Lower lobe of right lung (tissue), 2 donors: Measurements from ENCODE around the gene RYR1. TPM values are rescaled to one million over a fixed set of nuclear protein-coding genes. Genes with fewer than 3 reads are reported as not detected.

ENCODE experiments used
- ATAC-seq, 2 donors: fragments of 200-7000 bp; cut with Tn5 transposase; one replicate each; pipeline ENCODE4 v1.9.1; 2020 to 2022; ENCODE audit warnings: mild to moderate bottlenecking in 2 of 2, moderate library complexity in 2 of 2
- DNase-seq: peaks from one replicate; pipeline ENCODE4 v3.0.0-alpha.2; 2020
- H3K27ac ChIP-seq: fragments of 200-600 bp; one replicate; pipeline ENCODE4 v1.8.0; 2022
- H3K27me3 ChIP-seq: fragments of 200-600 bp; one replicate; pipeline ENCODE4 v1.8.0; 2022; ENCODE audit warnings: low read depth
- H3K36me3 ChIP-seq: fragments of 200-600 bp; one replicate; pipeline ENCODE4 v1.8.0; 2022; ENCODE audit warnings: mild to moderate bottlenecking
- H3K4me1 ChIP-seq: fragments of 200-600 bp; one replicate; pipeline ENCODE4 v1.8.0; 2022
- H3K4me3 ChIP-seq: fragments of 200-600 bp; one replicate; pipeline ENCODE4 v1.8.0; 2022; ENCODE audit warnings: mild to moderate bottlenecking
- H3K9me3 ChIP-seq: fragments of 200-600 bp; one replicate; pipeline ENCODE4 v1.8.0; 2022
- intact Hi-C: fragments of 100-400 bp; cut with DNase I; formaldehyde crosslinking; loops from one replicate; pipeline ENCODE4 v1.11.0; 2022
- total RNA-seq: library from RNA; stranded (reverse); fragmentation: NEBNext Ultra II Directional; extraction: Animal tissue kit (Norgen Biotek cat#: 25700); gene quantifications from one replicate; pipeline ENCODE4 v1.2.1, GENCODE V29; 2021
- TF ChIP-seq, protein P1 (sequence below): fragments of 200-600 bp; IDR thresholded peaks from one replicate; pipeline ENCODE4 v1.8.0; 2022; ENCODE audit warnings: antibody characterized with exemption, mild to moderate bottlenecking
- donor health status: DM: no; HTN: yes; CAD: no; lungs with severe emphysema.

Gene RYR1
- total RNA-seq, 1 donor from 2014 or later = 9.2 TPM

DNA sequence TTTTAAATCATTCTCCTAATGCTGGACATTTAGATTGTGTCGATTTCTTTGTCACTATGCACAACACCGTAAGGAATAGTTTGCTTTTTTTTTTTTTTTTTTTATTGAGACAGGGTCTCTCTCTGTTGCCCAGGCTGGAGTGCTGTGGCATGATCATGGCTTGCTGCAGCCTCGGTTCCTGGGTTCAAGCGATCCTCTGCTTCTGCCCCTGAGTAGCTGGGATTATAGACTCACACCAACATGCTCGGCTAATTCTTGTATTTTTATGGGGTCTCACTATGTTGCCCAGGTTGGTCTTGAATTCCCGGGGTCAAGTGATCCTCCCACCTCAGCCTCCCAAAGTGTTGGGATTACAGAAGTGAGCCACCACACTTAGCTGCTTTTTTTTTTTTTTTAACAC, 86.5 kb downstream of the RYR1 start:
- TF ChIP-seq, protein P1, sequence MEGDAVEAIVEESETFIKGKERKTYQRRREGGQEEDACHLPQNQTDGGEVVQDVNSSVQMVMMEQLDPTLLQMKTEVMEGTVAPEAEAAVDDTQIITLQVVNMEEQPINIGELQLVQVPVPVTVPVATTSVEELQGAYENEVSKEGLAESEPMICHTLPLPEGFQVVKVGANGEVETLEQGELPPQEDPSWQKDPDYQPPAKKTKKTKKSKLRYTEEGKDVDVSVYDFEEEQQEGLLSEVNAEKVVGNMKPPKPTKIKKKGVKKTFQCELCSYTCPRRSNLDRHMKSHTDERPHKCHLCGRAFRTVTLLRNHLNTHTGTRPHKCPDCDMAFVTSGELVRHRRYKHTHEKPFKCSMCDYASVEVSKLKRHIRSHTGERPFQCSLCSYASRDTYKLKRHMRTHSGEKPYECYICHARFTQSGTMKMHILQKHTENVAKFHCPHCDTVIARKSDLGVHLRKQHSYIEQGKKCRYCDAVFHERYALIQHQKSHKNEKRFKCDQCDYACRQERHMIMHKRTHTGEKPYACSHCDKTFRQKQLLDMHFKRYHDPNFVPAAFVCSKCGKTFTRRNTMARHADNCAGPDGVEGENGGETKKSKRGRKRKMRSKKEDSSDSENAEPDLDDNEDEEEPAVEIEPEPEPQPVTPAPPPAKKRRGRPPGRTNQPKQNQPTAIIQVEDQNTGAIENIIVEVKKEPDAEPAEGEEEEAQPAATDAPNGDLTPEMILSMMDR = no peak
- H3K27ac ChIP-seq = no peak overlapping the region
- no peaks in the 10 kb centered on the region for H3K36me3 ChIP-seq
- no peak overlapping the region for H3K4me3 ChIP-seq
- no peaks in the 10 kb centered on the region for H3K9me3 ChIP-seq
- DNase-seq (peak; percentile 3), ATAC-seq (no peak)
- peaks cover 4% of the 10 kb centered on the region for H3K4me1 ChIP-seq
- H3K27me3 ChIP-seq = no peaks in the 10 kb centered on the region
- intact Hi-C loops = no loop called here

DNA sequence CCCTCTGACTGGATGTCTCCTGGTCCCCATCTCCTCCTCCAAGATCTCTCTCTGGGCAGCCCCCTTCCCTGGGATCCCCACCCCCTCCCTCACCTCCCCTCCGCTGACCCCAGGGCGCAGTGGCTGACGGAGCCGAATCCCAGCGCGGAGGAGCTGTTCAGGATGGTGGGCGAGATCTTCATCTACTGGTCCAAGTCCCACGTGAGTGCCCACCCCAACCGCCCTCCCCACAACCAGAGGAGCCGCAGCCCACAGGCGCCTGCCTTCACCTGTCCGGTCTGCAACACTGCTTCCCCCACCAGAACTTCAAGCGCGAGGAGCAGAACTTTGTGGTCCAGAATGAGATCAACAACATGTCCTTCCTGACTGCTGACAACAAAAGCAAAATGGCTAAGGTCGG, 89.4 kb downstream of the RYR1 start:
- no peak for ATAC-seq
- peak; percentile 21 for DNase-seq
- TF ChIP-seq, protein P1 = no peak

DNA sequence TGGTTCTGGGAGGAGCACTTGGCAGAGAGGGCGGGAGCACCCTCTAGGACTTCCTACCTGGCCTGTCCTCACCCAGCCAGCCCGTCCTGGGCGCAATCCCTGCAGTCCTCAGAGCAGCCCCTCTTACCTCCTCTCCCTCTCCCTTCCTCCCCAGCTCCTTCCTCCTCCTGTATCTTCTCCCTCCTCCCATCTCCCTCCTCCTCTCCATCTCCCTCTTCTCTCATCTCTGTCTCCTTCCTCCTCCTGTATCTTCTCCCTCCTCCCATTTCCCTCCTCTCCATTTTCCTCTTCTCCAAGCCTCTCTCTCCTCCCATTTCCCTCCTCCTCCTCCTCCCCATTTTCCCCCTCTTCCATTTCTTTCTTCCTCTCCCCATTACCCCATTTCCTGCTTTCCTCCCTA, 89.8 kb downstream of the RYR1 start:
- Histone ChIP-seq H3K27ac (no peak overlapping the region), H3K36me3 (no peaks in the 10 kb centered on the region), H3K4me3 (no peak overlapping the region), H3K4me1 (no peaks in the 10 kb centered on the region), H3K9me3 (no peaks in the 10 kb centered on the region), H3K27me3 (peaks cover 3% of the 10 kb centered on the region)
- no peak for ATAC-seq
- no peak for DNase-seq
- intact Hi-C loops = no loop called here
- TF ChIP-seq, protein P1 = no peak

More for the DNA sequence above, 89.4 kb downstream of the RYR1 start:
- Histone ChIP-seq H3K36me3 (no peaks in the 10 kb centered on the region), H3K27me3 (peaks cover 3% of the 10 kb centered on the region), H3K9me3 (no peaks in the 10 kb centered on the region), H3K4me3 (no peak overlapping the region), H3K4me1 (no peaks in the 10 kb centered on the region), H3K27ac (no peak overlapping the region)
- intact Hi-C loops = no loop called here

DNA sequence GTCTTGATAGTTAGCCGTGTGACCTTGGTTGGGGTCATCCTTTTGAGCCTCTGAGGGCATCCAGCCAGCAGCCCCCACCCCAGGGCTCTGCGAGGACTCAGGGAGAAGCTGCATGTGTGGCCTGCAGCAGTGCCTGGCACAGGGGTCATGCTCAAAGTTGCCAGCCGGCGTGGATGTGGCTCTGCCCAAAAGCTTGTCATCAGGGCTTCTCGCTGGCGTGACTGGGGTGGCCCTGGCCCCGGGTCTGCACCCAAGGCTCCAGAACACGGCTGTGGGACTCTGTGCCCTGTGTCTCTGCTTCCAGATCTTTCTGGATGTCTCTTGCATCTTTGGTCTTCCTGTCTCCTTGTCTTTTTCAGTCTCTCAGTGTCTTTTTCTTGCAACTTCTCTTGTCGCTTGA, 90.9 kb downstream of the RYR1 start:
- peak; percentile 41 for DNase-seq
- ATAC-seq = no peak
- no peak overlapping the region for H3K4me3 ChIP-seq
- no peak overlapping the region for H3K27ac ChIP-seq
- TF ChIP-seq, protein P1 = no peak
- intact Hi-C loops = no loop called here
- H3K27me3 ChIP-seq = peaks cover 3% of the 10 kb centered on the region
- H3K36me3 ChIP-seq = no peaks in the 10 kb centered on the region
- no peaks in the 10 kb centered on the region for H3K4me1 ChIP-seq
- H3K9me3 ChIP-seq = no peaks in the 10 kb centered on the region

DNA sequence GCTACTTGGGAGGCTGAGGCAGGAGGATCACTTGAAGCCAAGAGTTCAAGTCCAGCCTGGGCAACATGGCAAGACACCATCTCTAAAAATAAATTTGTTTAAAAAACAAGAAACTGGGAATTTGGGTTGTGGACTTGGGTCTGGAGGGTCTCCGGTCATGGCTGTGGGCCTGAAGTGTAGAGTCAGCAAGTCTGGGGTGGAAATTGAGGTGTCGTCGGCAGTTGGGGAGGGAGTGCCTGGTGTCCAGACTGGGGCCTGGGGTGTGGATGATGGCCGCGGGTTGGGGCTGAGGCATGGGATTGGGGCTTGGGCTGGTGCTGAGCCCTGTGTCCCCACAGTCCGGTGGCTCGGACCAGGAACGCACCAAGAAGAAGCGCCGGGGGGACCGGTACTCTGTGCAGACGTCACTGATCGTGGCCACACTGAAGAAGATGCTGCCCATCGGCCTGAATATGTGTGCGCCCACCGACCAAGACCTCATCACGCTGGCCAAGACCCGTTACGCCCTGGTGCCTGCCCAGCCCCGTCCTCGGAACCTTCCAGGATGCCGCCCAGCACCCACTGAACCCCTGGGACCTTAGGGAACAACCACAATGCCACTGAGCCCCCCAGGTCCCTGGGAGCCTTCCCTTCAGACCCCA, 91.6 kb downstream of the RYR1 start:
- Histone ChIP-seq H3K36me3 (no peaks in the 10 kb centered on the region), H3K27ac (no peak overlapping the region), H3K9me3 (no peaks in the 10 kb centered on the region), H3K4me3 (no peak overlapping the region), H3K27me3 (peaks cover 3% of the 10 kb centered on the region), H3K4me1 (no peaks in the 10 kb centered on the region)
- intact Hi-C loops = no loop called here
- DNase-seq (peak; percentile 0), ATAC-seq (no peak)
- TF ChIP-seq, protein P1 = no peak
